Muscle layer of duodenum (tissue), 2 donors: ENCODE results near the gene XRCC4.
"Not testable (repeated sequence)": the region's sequence is repeated elsewhere in the genome, so short reads cannot be mapped to it uniquely, and the experiment has no call there.

Experiments used
- H3K27ac ChIP-seq: one replicate; pipeline ENCODE4 v1.7.0; 2013; ENCODE audit warnings: mild to moderate bottlenecking, low read length
- H3K27me3 ChIP-seq: one replicate; pipeline ENCODE4 v1.7.0; 2013; ENCODE audit warnings: low read depth, mild to moderate bottlenecking, control low read depth, low read length
- H3K36me3 ChIP-seq, 2 donors: one replicate each; pipeline ENCODE4 v1.7.0; 2013; ENCODE audit warnings: low read length in 2 of 2, control low read depth in 1 of 2, mild to moderate bottlenecking in 1 of 2; ENCODE audit not compliant: insufficient read depth in 2 of 2, control insufficient read depth in 1 of 2
- H3K4me1 ChIP-seq, 2 donors: one replicate each; pipeline ENCODE4 v1.7.0; 2013; ENCODE audit warnings: low read length in 2 of 2, mild to moderate bottlenecking in 2 of 2, control low read depth in 1 of 2, moderate library complexity in 1 of 2; ENCODE audit not compliant: insufficient read depth in 2 of 2, control insufficient read depth in 1 of 2
- H3K4me3 ChIP-seq, 2 donors: one replicate each; pipeline ENCODE4 v1.7.0; 2013; ENCODE audit warnings: low read length in 2 of 2, low read depth in 1 of 2, mild to moderate bottlenecking in 1 of 2
- H3K9me3 ChIP-seq, 2 donors: one replicate each; pipeline ENCODE4 v1.7.0; 2013; ENCODE audit warnings: low read length in 2 of 2, control low read depth in 1 of 2, mild to moderate bottlenecking in 1 of 2; ENCODE audit not compliant: control insufficient read depth in 1 of 2
- donor health status: healthy.

Gene XRCC4

DNA sequence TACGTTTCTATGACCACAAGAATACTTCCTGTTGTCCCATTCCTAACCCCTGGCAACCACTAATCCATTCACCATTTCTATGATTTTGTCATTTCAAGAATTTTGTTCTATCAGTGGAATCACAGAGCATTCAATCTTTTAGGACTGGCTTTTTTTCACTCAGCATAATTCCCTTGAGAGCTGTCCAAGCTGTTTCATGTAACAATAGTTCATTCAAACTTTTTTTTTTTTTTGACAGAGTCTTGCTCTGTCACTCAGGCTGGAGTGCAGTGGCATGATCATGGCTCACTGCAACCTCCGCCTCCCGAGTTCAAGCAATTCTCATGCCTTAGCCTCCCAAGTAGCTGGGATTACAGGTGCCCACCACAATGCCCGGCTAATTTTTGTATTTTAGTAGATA, 75.6 kb downstream of the XRCC4 start:
- H3K27ac ChIP-seq, H3K9me3 ChIP-seq, H3K27me3 ChIP-seq, H3K4me1 ChIP-seq, H3K36me3 ChIP-seq, H3K4me3 ChIP-seq: not testable (repeated sequence)

DNA sequence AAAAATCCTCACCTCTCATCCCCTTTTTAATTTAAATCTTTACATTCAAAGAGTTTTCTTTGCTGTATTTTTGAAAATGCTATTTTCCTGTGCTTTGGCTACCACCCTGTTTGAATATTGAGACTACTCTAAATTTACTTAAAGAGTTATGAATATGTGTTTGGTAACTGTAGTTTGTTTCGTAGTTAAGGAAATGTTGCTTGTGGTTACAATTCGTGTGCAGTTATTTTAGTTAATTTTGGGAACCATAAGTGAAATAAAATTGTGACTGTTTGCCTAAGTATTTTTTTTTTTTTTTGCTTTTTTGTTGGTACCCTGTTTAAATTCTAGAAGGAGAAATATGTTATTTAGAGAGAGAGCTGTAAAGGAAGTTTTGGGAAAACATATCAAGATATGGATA, 78.7 kb downstream of the XRCC4 start:
- Histone ChIP-seq H3K27ac (no peak overlapping the region), H3K36me3 (no peaks in the 10 kb centered on the region), H3K4me1 (peaks cover 0 to 3% of the 10 kb centered on the region in 2 donors), H3K4me3 (no peak overlapping the region), H3K9me3 (no peaks in the 10 kb centered on the region), H3K27me3 (no peaks in the 10 kb centered on the region)

DNA sequence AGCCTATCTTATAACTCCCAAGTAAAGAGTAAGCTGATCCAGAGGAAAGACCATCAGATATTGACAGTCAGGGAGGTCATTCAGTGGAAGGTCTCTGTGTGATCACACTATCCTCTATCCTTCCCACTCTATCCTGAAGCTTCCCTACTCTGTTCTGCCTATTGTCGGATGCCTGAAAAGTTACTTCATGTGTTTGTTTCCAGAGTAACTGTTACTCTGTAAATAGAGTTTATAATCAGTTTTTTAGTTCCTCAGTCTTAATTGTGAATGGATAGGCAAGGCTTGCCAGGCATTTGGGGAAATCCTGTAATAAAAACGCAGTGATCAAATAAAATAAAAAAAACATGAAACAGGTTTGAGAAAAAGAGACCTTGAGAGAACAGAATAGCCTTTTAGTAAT, 79.8 kb downstream of the XRCC4 start:
- Histone ChIP-seq H3K4me3 (no peak overlapping the region), H3K4me1 (peaks cover 0 to 3% of the 10 kb centered on the region in 2 donors), H3K27me3 (no peaks in the 10 kb centered on the region), H3K27ac (no peak overlapping the region), H3K9me3 (no peaks in the 10 kb centered on the region), H3K36me3 (no peaks in the 10 kb centered on the region)

DNA sequence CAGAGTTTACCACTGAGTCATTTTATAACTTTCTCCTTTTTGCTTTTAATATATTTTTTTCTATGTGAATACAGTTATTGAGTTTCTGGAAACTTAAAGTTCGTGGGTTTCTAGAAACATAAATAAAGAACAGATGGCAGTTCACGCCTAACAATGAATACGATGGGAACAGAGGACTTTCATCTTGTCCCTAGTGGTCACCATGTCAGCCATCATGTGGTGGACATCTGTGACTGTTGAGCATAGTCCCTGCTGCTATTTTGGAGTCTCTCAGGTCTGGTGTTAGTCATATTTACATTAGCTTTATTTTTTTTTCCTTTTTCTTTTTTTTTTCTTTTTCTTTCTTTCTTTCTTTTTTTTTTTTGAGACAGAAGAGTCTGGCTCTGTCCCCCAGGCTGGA, 85.3 kb downstream of the XRCC4 start:
- Histone ChIP-seq H3K36me3 (no peaks in the 10 kb centered on the region), H3K27me3 (no peaks in the 10 kb centered on the region), H3K4me1 (peaks cover 0 to 3% of the 10 kb centered on the region in 2 donors), H3K27ac (no peak overlapping the region), H3K9me3 (no peaks in the 10 kb centered on the region), H3K4me3 (no peak overlapping the region)

DNA sequence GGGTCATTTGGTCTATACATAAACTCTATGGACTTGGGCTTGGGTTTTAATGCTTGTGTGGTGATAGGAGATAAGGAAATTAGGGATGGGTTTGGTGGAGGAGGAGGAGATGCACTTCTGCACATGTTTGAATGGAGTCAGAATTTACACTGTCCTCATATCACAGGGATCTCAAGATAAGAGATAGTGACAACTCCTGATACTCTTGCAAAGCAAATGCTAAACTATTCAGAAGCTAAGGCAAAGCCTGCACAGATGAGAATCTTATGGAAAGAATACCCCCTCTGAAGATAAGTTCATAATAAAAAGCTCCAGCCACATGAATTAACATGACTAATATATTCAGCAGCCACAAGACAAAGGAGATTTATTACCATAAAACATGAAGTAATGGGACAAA, 90.2 kb downstream of the XRCC4 start:
- no peak overlapping the region for H3K4me3 ChIP-seq
- H3K27ac ChIP-seq, result no peak overlapping the region
- no peaks in the 10 kb centered on the region for H3K36me3 ChIP-seq
- no peaks in the 10 kb centered on the region for H3K4me1 ChIP-seq
- H3K9me3 ChIP-seq, result no peaks in the 10 kb centered on the region
- H3K27me3 ChIP-seq, result no peaks in the 10 kb centered on the region

DNA sequence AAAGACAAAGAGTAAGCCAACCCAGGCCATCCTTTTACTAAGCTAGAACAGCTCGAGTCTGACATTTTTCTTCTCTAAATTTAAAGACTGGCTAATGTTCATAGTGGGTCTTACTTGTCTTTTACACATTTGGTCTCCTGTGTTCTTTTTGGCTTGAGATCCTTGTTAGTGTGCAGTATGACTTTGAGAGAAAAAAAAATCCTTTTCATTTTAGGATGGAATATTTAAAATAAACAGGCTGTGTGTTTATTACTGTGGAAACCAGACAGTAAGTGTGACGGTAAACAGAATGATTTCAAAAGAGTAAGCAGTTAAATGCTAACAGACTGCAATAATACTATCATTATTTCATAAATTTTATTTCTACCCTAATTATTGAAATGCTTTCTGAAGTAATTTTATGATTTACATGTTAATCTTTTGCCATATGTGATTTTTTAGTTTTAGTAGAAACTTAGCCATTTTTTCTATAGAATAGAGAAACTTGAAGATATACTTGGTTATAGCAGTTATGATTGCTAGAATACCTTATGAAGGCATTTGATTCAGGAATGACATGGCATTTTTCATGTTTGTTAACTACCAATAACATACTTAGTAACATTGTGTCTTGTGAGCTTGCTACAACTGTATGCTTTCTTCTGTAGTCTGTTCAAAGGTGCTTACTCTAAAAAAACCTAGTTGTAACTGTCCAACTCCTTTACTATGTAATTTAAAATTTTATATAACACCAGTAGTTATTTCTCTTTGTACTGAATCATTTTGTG, 92.4 kb downstream of the XRCC4 start:
- H3K27ac ChIP-seq, result no peak overlapping the region
- no peaks in the 10 kb centered on the region for H3K4me1 ChIP-seq
- H3K9me3 ChIP-seq, result no peaks in the 10 kb centered on the region
- no peaks in the 10 kb centered on the region for H3K36me3 ChIP-seq
- no peaks in the 10 kb centered on the region for H3K27me3 ChIP-seq
- H3K4me3 ChIP-seq, result no peak overlapping the region

DNA sequence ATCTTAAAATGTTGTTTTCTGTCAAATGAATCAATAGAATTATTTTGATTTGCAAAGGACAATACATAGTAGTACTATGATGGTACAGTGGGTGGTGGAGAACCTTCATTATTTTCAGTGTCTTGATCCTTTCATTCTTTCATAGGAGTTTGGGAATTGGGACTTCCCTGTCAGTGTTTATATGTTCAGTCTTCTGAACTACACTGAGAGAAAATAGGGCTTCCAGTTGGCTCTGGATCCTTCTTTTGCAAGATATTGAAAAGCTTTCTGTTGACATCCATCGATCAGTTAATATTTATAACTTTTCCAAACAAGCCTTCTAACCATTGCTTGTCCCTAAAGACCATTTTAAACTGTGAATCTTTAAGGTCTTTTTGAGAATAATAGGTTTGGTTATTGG, 94.7 kb downstream of the XRCC4 start:
- Histone ChIP-seq H3K27ac (no peak overlapping the region), H3K36me3 (no peaks in the 10 kb centered on the region), H3K27me3 (no peaks in the 10 kb centered on the region), H3K4me3 (no peak overlapping the region), H3K9me3 (no peaks in the 10 kb centered on the region), H3K4me1 (no peaks in the 10 kb centered on the region)

DNA sequence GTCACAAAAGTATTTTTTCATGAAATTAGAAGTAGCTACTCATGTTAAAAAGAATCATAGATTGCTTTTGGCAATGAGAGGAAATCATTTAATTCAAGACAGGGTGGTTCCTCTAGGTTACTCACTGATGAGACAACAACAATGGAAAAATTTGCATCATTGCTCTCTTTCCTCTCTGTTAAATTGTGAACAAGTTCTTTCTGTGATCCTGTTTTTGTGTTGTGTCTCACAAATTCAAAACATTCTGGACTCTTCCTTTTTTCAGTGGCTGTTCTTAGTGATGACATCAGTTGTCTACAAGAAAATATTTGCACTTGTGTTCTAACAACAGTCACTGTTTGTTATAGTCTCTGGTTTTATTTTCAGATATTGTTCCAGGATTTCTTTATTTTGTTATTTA, 95.3 kb downstream of the XRCC4 start:
- no peaks in the 10 kb centered on the region for H3K4me1 ChIP-seq
- no peaks in the 10 kb centered on the region for H3K9me3 ChIP-seq
- H3K27me3 ChIP-seq, result no peaks in the 10 kb centered on the region

DNA sequence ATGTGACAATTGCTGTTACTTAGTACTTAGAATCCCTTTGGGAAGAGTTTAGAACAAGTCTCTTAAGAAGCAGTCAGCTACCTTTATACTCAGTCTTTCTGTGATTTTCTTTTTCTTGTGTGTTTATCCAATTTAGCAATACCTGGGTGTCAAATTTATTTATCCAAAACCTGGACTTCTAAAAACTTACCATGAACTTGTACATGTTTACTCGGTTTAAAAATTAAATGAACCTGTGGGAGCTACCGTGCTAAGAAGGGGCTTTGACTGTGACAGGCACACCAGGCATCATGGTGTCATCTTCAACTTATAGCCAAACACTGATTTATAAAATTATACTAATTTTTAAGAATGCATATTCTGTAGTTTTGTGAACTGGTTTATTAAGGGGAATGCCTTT, 96.5 kb downstream of the XRCC4 start:
- H3K36me3 ChIP-seq, result no peaks in the 10 kb centered on the region
- no peak overlapping the region for H3K27ac ChIP-seq
- H3K27me3 ChIP-seq, result no peaks in the 10 kb centered on the region
- no peak overlapping the region for H3K4me3 ChIP-seq
- H3K9me3 ChIP-seq, result no peaks in the 10 kb centered on the region
- no peaks in the 10 kb centered on the region for H3K4me1 ChIP-seq

More for the DNA sequence above, 95.3 kb downstream of the XRCC4 start:
- no peak overlapping the region for H3K4me3 ChIP-seq
- H3K36me3 ChIP-seq, result no peaks in the 10 kb centered on the region
- H3K27ac ChIP-seq, result no peak overlapping the region

DNA sequence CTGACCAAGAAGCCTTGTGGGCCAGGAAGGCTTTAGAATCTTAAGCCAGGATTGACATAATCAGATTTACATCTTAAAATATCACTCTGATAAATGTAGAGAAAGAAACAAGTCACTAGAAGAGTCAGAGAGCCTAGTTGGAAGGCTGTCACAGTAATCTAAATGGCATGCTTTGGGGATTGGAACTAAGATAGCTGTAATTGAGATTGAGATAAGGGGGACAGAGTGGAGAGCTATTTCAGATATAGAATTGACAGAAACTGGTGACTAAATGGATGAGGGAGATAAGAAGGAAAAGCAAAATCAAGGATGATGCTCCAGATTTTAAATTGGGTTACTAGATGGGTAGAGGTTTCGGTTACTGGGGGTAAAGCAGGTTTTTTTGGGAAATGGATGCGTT, 100.5 kb downstream of the XRCC4 start:
- Histone ChIP-seq H3K9me3 (no peaks in the 10 kb centered on the region), H3K27ac (no peak overlapping the region), H3K4me3 (no peak overlapping the region), H3K36me3 (no peaks in the 10 kb centered on the region), H3K4me1 (no peaks in the 10 kb centered on the region), H3K27me3 (no peaks in the 10 kb centered on the region)

DNA sequence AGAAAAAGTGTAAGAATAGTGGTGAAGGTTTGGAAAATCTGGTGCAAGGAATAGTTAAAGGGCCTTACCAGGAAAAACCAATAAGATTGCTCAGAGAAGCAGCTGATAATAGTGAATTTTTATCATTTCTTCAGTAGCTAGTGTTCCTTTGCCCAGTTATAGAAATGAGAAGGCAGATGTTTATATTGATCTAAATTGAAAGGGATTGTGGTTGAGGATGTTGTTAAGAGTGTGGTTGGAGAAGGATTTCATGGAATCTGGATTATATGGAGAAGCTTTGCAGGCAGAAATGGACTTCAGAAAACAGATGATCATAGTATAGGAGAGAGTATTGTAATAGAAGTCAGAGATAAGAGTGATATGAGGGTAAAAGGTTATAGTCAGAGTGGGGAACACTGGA, 102.6 kb downstream of the XRCC4 start:
- Histone ChIP-seq H3K4me3 (no peak overlapping the region), H3K36me3 (no peaks in the 10 kb centered on the region), H3K27me3 (no peaks in the 10 kb centered on the region), H3K9me3 (no peaks in the 10 kb centered on the region), H3K27ac (no peak overlapping the region), H3K4me1 (no peaks in the 10 kb centered on the region)

DNA sequence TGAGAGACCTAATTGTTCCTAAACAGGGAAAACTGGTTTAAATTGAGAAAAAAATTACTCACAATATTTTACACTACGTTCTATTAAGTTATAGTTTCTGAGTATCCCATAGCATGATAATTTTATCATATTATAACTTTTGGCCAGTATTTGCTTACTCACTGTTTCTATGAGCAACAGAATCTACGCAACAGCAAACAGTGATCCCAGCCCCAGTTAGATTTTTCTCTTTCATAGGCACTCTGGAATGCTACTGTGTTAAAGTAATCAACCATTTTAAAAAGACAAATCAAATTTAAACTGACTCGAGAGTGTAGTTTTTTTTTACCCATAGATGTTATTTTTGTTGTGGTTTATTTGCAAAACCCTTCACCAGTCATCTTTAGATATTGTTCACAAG, 107.2 kb downstream of the XRCC4 start:
- H3K4me1 ChIP-seq, result no peaks in the 10 kb centered on the region

More for the DNA sequence above, 107.2 kb downstream of the XRCC4 start:
- Histone ChIP-seq H3K27me3 (no peaks in the 10 kb centered on the region), H3K36me3 (no peaks in the 10 kb centered on the region), H3K9me3 (no peaks in the 10 kb centered on the region), H3K27ac (no peak overlapping the region), H3K4me3 (no peak overlapping the region)
